K562 (cell line): Measurements from ENCODE around the gene SUMO3. TPM values are rescaled to one million over a fixed set of nuclear protein-coding genes. Genes with fewer than 3 reads are reported as not detected.

ENCODE experiments used
- ATAC-seq: fragments of 200-7000 bp; cut with Tn5 transposase; 3 replicates; pipeline ENCODE4 v1.9.1; 2020; ENCODE audit warnings: moderate library complexity
- BruUV-seq: library from RNA; stranded (reverse); fragments of 400-500 nt; replicated peaks from 2 replicates; lab custom pipeline; 2021; lab: Mats Ljungman, UMichigan
- CTCF ChIA-PET: fragments of 300-600 bp; formaldehyde crosslinking; extraction: SDS; loops from one replicate; lab custom pipeline; 2021; ENCODE audit warnings: low intra/inter-chr PET ratio; lab: Yijun Ruan, JAX
- POLR2A ChIA-PET: fragments of 300-600, 350-650 bp; sonication (Branson Sonifier 250); formaldehyde crosslinking; extraction: SDS; loops from one replicate; lab custom pipeline; 2021; ENCODE audit warnings: antibody characterized with exemption, inconsistent platforms; lab: Yijun Ruan, JAX
- DNase-seq, 4 experiments: peaks; one replicate each; pipeline versions ENCODE4 v3.0.0 to v3.0.0-alpha.2; 2011 to 2018; ENCODE audit warnings: low spot score in 3 of 4, mixed read lengths in 3 of 4; ENCODE audit errors: extremely low read depth in 1 of 4
- FAIRE-seq: peaks from 2 replicates; lab custom pipeline; 2011; peaks lifted over from hg19 to GRCh38; lab: Jason Lieb, UNC
- H2AFZ ChIP-seq: 2 replicates; pipeline ENCODE4 v1.6.0; 2011; ENCODE audit warnings: low read depth, low read length, control low read depth, inconsistent platforms
- H3K27ac ChIP-seq: fragments of 200-600 bp; 3 replicates; pipeline ENCODE4 v1.8.0; 2011; ENCODE audit warnings: low read depth, mild to moderate bottlenecking, control low read depth, inconsistent platforms, low read length, moderate library complexity, mixed read lengths; ENCODE audit errors: extremely low read depth
- H3K27me3 ChIP-seq, 2 experiments: fragments of 300-600 bp in 1 of 2; 2 replicates in 1 of 2; 3 replicates in 1 of 2; pipeline versions ENCODE4 v1.6.0 to v1.8.0; 2011; ENCODE audit warnings: inconsistent platforms in 2 of 2, low read length in 2 of 2, mild to moderate bottlenecking in 1 of 2, mixed read lengths in 1 of 2, moderate library complexity in 1 of 2; ENCODE audit not compliant: control insufficient read depth in 2 of 2, insufficient read depth in 2 of 2
- H3K36me3 ChIP-seq: fragments of 300-600 bp; 3 replicates; pipeline ENCODE4 v1.8.0; 2011; ENCODE audit warnings: mild to moderate bottlenecking, low read length, inconsistent platforms; ENCODE audit not compliant: control insufficient read depth, insufficient read depth
- H3K4me1 ChIP-seq, 2 experiments: fragments of 200-600 bp in 1 of 2; replicated peaks in 1 of 2; 2 replicates in 1 of 2; 3 replicates in 1 of 2; pipeline versions ENCODE4 v1.5.1 to v1.8.0; 2011; ENCODE audit warnings: inconsistent platforms in 2 of 2, low read length in 2 of 2, mild to moderate bottlenecking in 1 of 2, mixed read lengths in 1 of 2, moderate library complexity in 1 of 2; ENCODE audit not compliant: control insufficient read depth in 2 of 2, insufficient read depth in 2 of 2
- H3K4me2 ChIP-seq: 2 replicates; pipeline ENCODE4 v1.6.1; 2011; ENCODE audit warnings: low read length, control low read depth, inconsistent platforms, mixed read lengths; ENCODE audit not compliant: insufficient read depth
- H3K4me3 ChIP-seq: fragments of 200-600 bp; sonication (generic), shearing (Covaris generic); 2 replicates; pipeline ENCODE4 v1.5.1; 2016; ENCODE audit warnings: control low read depth, inconsistent platforms
- H3K79me2 ChIP-seq: fragments of 200-600 bp; 3 replicates; pipeline ENCODE4 v1.8.0; 2011; ENCODE audit warnings: low read length, inconsistent platforms; ENCODE audit not compliant: control insufficient read depth, insufficient read depth
- H3K9ac ChIP-seq, 2 experiments: 2 replicates each; pipeline versions ENCODE4 v1.6.0 to v1.6.1; 2011; ENCODE audit warnings: low read depth in 2 of 2, low read length in 2 of 2, control low read depth in 1 of 2, inconsistent platforms in 1 of 2, mild to moderate bottlenecking in 1 of 2, mixed read lengths in 1 of 2; ENCODE audit not compliant: insufficient read depth in 1 of 2
- H3K9me1 ChIP-seq: one replicate; pipeline ENCODE4 v1.6.0; 2011; ENCODE audit warnings: inconsistent platforms, mild to moderate bottlenecking, low read length, moderate library complexity; ENCODE audit not compliant: control insufficient read depth, insufficient read depth
- H3K9me3 ChIP-seq: replicated peaks from 2 replicates; pipeline ENCODE4 v1.5.1; 2011; ENCODE audit warnings: low read depth, low read length, inconsistent platforms; ENCODE audit not compliant: control insufficient read depth, insufficient read depth
- H4K20me1 ChIP-seq: replicated peaks from 2 replicates; pipeline ENCODE4 v1.6.1; 2011; ENCODE audit warnings: low read length, inconsistent platforms, mixed read lengths; ENCODE audit not compliant: control insufficient read depth, insufficient read depth
- CCNT2 ChIP-seq: IDR thresholded peaks from 2 replicates; pipeline ENCODE4 v1.6.1; 2011; ENCODE audit warnings: borderline replicate concordance, low read depth, mild to moderate bottlenecking, moderate library complexity, mixed read lengths, low read length; ENCODE audit not compliant: insufficient read length; ENCODE audit errors: extremely low read depth
- FOXK1 ChIP-seq: sonication (generic); formaldehyde crosslinking; IDR thresholded peaks from 2 replicates; pipeline ENCODE4 v1.8.0; 2022; ENCODE audit warnings: missing genetic modification reagents, mild to moderate bottlenecking, borderline replicate concordance
- KAT2B ChIP-seq: IDR thresholded peaks from one replicate; pipeline ENCODE4 v1.6.1; 2012; ENCODE audit warnings: low read depth, mild to moderate bottlenecking, control low read depth, inconsistent platforms, low read length, moderate library complexity
- POLR2G ChIP-seq: fragments of 200-400 bp; formaldehyde crosslinking; IDR thresholded peaks from 2 replicates; pipeline ENCODE4 v1.6.1; 2017; ENCODE audit warnings: low read depth, mild to moderate bottlenecking, antibody characterized with exemption, low read length, moderate library complexity
- RBFOX2 ChIP-seq: fragments of 200-400 bp; formaldehyde crosslinking; IDR thresholded peaks from 2 replicates; pipeline ENCODE4 v1.6.1; 2017; ENCODE audit warnings: low read depth, mild to moderate bottlenecking, low read length, moderate library complexity
- THAP7 ChIP-seq: fragments of 250-450 bp; sonication (Bioruptor Pico); IDR thresholded peaks from 2 replicates; pipeline ENCODE4 v1.5.0; 2021
- ZBTB9 ChIP-seq: fragments of 450-650 bp; formaldehyde crosslinking; IDR thresholded peaks from 2 replicates; pipeline ENCODE4 v1.4.0; 2020; ENCODE audit warnings: mild to moderate bottlenecking, moderate library complexity
- ZC3H4 ChIP-seq: sonication (generic); formaldehyde crosslinking; IDR thresholded peaks from 2 replicates; pipeline ENCODE4 v1.9.0; 2021; ENCODE audit warnings: missing genetic modification reagents, borderline replicate concordance
- ZNF23 ChIP-seq: fragments of 250-450 bp; sonication (Bioruptor Pico); IDR thresholded peaks from 2 replicates; pipeline ENCODE4 v1.4.0; 2020; ENCODE audit warnings: mild to moderate bottlenecking
- ZNF445 ChIP-seq: fragments of 250-450 bp; sonication (Bioruptor Pico); IDR thresholded peaks from 2 replicates; pipeline ENCODE4 v1.4.0; 2020; ENCODE audit warnings: low read depth, mild to moderate bottlenecking, moderate library complexity
- ZNF609 ChIP-seq: sonication (generic); formaldehyde crosslinking; IDR thresholded peaks from 2 replicates; pipeline ENCODE4 v1.8.1; 2023; ENCODE audit warnings: missing genetic modification reagents, mild to moderate bottlenecking, borderline replicate concordance
- ZNF699 ChIP-seq: fragments of 250-450 bp; sonication (Bioruptor Pico); IDR thresholded peaks from 2 replicates; pipeline ENCODE4 v1.8.0; 2021; ENCODE audit warnings: mild to moderate bottlenecking, moderate library complexity; ENCODE audit not compliant: insufficient replicate concordance
- WGBS: fragments of 100-300 bp; shearing (Covaris generic); methylation state at CpG from one replicate; pipeline ENCODE4 v1.1.6; 2016; ENCODE audit warnings: low coverage, mixed read lengths; ENCODE audit not compliant: insufficient coverage; ENCODE audit errors: missing lambda C conversion rate; 5-methylcytosine and 5-hydroxymethylcytosine counted together
- in situ Hi-C: fragments of 300-500 bp; cut with MboI; formaldehyde crosslinking; loops from 4 replicates; pipeline ENCODE4 v1.15.0; 2018; ENCODE audit warnings: inconsistent platforms, mixed read lengths
- intact Hi-C: fragments of 100-400 bp; cut with micrococcal nuclease; formaldehyde crosslinking; loops from 2 replicates; pipeline ENCODE4 v1.14.2; 2022
- polyA plus RNA-seq, 8 experiments: library from polyadenylated mRNA; depleted of rRNA in 4 of 8; stranded (reverse) in 5 of 8; unstranded in 3 of 8; fragments of >200 nt; fragmentation: Nextera tagmentation in 2 of 8; fragmentation: Illumina TruSeq in 1 of 8; extraction: Ambion mirVana in 2 of 8; extraction: Trizol in 1 of 8; gene quantifications; 2 replicates each; pipeline versions ENCODE4 v1.2.1 to v1.2.3, GENCODE V29; 2011 to 2014; ENCODE audit warnings: inconsistent platforms in 1 of 8, missing spikeins in 1 of 8
- total RNA-seq, 7 experiments: library from RNA; depleted of rRNA in 6 of 7; stranded (reverse); fragments of >200 nt in 6 of 7; fragmentation: Illumina TruSeq in 2 of 7; extraction: Trizol in 2 of 7; gene quantifications; 2 replicates each; pipeline versions ENCODE4 v1.2.1 to v1.2.3, GENCODE V29; 2011 to 2021; ENCODE audit warnings: low replicate concordance in 1 of 7
- TF ChIP-seq, protein P1 (sequence below), 3 experiments: fragments of 200-800 bp in 1 of 3; sonication (Bioruptor generic) in 1 of 3; sonication (generic) in 1 of 3; formaldehyde crosslinking in 1 of 3; IDR thresholded peaks; 2 replicates each; pipeline versions ENCODE4 v1.6.1 to v1.8.0; 2016 to 2022; ENCODE audit warnings: mild to moderate bottlenecking in 2 of 3, missing compliant biosample characterization in 2 of 3, missing genetic modification characterization in 2 of 3, missing genetic modification reagents in 1 of 3

The SUMO3 gene
- total and polyA plus RNA-seq, 9 of the 15 experiments (the other 6 are each of a cell fraction or from before 2014, with no cell fraction given): 13.9 to 143 (median 113) TPM

DNA sequence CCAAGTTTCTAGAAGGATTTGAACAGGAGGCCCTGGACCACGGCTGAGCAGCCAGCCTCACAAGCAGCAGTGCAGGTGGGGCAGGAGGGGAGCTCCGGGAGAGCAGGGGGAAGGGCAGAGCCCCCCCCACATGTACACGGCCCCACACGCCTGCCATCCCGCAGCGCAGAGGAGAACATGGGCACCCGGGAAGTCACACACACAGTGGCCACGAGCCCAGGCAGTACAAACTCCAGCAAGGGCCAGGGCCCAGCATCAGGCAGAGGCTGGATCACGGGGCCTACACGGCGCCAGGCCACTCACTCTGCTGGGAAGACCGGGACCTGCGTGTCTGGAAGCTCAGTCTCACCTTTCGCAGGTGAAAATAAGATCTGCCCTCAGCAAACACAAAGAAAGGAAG lies 5.2 kb downstream of the SUMO3 start:
- Histone ChIP-seq H3K27me3 (no peaks in the 10 kb centered on the region), H3K4me3 (no peak overlapping the region), H3K27ac (no peak overlapping the region), H3K9me1 (peaks cover 15% of the 10 kb centered on the region), H2AFZ (no peak overlapping the region), H3K79me2 (peaks cover 71% of the 10 kb centered on the region), H3K36me3 (peaks cover 63% of the 10 kb centered on the region; the same call in 2 of the 3 replicates), H3K9me3 (no peaks in the 10 kb centered on the region), H3K9ac (peak overlapping the region in 1 of 2 experiments; percentile 67; a peak in 1 of 4 replicates), H3K4me1 (peaks cover 0 to 48% of the 10 kb centered on the region in 2 experiments; a peak in 3 of 5 replicates), H4K20me1 (peaks cover 25% of the 10 kb centered on the region; the same call in 1 of the 2 replicates), H3K4me2 (no peak overlapping the region)
- WGBS: 87% methylated on average over 14 of the region's 14 CpGs
- POLR2A ChIA-PET: interaction anchor here (0.9 to 2.0 kb wide), 4 partner anchors 9 to 122 kb away, joined by 3 to 10 read pairs (median 4); partner anchors contain the start of genes PTTG1IP and UBE2G2
- in situ Hi-C loops: no loop called here
- ATAC-seq (no peak), DNase-seq (no peak), FAIRE-seq (no peak)
- CTCF ChIA-PET: no interaction called here
- intact Hi-C loops: no loop called here
- no TSS peak for BruUV-seq
- TF ChIP-seq CCNT2 (no peak), RBFOX2 (peak; percentile 48), ZC3H4 (no peak), POLR2G (peak; percentile 58), KAT2B (no peak), FOXK1 (CRISPR knock-in tag) (no peak), ZNF445 (CRISPR knock-in tag) (no peak), ZBTB9 (no peak), ZNF699 (CRISPR knock-in tag) (no peak), ZNF609 (no peak), THAP7 (no peak), ZNF23 (CRISPR knock-in tag) (no peak)
- TF ChIP-seq, protein P1, sequence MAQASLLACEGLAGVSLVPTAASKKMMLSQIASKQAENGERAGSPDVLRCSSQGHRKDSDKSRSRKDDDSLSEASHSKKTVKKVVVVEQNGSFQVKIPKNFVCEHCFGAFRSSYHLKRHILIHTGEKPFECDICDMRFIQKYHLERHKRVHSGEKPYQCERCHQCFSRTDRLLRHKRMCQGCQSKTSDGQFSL (CRISPR knock-in tag; IDR thresholded peaks at IDR 0.05): no peak
- TF ChIP-seq, protein P1 (tag; IDR thresholded peaks at IDR 0.05): no peak
